ENCODE results near the gene KLK3. TPM values are rescaled to one million over a fixed set of nuclear protein-coding genes. Genes with fewer than 3 reads are reported as not detected.

The KLK3 gene
- total RNA-seq, 1 donor from 2014 or later = not detected

DNA sequence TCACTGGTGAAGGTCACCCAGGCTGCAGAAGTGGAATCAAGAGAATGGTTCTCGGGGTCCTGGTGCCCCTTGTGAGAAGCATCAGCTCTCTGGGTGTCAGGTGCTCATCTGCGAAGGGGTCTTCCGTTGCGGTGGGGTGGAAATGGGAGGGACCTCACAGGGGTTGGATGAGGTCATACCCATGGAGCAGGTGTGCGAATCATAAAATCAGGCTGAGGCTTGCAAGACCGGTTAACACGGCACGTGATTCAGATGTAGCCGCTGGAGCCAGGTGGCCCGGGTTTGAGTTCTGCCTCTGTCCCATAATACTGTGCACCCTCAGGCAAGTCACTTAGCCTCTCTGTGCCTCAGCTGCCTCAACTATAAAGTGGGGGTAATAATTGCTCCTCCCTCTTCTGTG lies 17.4 kb upstream of the KLK3 start:
- no peaks in the 10 kb centered on the region for H3K9me3 ChIP-seq
- TF ChIP-seq, protein P1, sequence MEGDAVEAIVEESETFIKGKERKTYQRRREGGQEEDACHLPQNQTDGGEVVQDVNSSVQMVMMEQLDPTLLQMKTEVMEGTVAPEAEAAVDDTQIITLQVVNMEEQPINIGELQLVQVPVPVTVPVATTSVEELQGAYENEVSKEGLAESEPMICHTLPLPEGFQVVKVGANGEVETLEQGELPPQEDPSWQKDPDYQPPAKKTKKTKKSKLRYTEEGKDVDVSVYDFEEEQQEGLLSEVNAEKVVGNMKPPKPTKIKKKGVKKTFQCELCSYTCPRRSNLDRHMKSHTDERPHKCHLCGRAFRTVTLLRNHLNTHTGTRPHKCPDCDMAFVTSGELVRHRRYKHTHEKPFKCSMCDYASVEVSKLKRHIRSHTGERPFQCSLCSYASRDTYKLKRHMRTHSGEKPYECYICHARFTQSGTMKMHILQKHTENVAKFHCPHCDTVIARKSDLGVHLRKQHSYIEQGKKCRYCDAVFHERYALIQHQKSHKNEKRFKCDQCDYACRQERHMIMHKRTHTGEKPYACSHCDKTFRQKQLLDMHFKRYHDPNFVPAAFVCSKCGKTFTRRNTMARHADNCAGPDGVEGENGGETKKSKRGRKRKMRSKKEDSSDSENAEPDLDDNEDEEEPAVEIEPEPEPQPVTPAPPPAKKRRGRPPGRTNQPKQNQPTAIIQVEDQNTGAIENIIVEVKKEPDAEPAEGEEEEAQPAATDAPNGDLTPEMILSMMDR (IDR thresholded peaks at IDR 0.05) = no peak
- no peak overlapping the region for H3K4me3 ChIP-seq
- intact Hi-C loops (cut with DNase I) = no loop called here
- H3K27ac ChIP-seq = no peak overlapping the region
- DNase-seq (no peak), ATAC-seq (no peak)
- H3K27me3 ChIP-seq (ENCODE audit: low read depth) = peaks cover 30% of the 10 kb centered on the region
- H3K36me3 ChIP-seq = no peaks in the 10 kb centered on the region
- peaks cover 11% of the 10 kb centered on the region for H3K4me1 ChIP-seq

DNA sequence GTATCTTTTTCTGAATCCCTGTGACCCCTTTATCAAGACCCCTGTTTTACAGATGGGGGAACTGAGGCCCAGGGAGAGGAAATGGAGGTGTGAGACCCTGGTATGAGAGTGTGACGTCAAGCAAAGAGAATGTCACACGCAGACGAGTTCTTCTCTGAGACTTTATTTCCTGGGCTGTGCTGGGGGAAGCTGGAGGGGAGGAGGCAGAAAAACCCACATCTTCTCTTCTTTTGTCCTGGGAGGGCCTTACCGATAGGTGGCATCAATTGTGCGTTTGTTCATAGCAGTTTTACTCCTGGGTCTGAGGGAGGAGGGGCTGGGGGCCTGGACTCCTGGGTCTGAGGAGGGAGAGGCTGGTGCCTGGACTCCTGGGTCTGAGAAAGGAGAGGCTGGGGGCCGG lies 16.5 kb upstream of the KLK3 start:
- TF ChIP-seq, protein P1 (IDR thresholded peaks at IDR 0.05) = no peak
- Histone ChIP-seq H3K27me3 (ENCODE audit: low read depth) (peaks cover 30% of the 10 kb centered on the region), H3K9me3 (peaks cover 5% of the 10 kb centered on the region), H3K27ac (no peak overlapping the region), H3K4me3 (no peak overlapping the region), H3K36me3 (no peaks in the 10 kb centered on the region), H3K4me1 (peaks cover 11% of the 10 kb centered on the region)
- intact Hi-C loops (cut with DNase I) = no loop called here
- ATAC-seq (no peak), DNase-seq (no peak)

DNA sequence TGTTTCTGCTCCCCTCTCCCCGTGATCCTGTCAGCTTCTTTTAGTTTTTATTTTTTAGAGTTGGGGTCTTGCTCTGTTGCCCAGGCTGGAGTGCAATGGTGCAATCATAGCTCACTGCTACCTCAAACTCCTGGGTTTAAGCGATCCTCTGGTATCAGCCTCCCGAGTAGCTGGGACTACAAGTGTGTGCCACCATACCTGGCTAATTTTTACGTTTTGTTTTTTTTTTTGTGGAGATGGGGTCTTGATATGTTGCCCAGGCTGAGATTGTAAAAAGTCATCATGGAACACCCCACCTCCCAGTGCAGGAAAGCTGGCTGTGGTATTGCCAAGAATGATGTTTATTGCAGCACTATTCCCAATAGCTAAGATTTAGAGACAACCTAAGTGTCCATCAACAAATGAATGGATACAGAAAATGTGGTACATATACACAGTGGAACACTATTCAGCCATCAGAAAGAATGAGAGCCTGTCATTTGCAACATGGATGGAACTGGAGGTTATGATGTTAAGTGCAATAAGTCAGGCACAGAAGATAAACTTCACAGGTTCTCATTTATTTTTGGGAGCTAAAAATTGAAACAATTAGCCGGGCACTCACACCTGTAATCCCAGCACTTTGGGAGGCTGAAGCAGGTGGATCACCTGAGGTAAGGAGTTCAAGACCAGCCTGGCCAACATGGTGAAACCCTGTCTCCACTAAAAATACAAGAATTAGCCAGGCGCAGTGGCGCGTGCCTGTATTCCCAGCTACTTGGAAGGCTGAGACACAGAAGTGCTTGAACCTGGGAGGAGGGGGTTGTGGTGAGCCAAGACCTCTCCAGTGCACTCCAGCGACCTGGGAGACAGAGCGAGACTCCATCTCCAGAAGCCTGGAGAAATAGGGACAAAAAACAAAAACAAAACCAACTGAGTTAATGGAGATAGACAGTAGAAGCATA lies 14.7 kb upstream of the KLK3 start:
- TF ChIP-seq, protein P1 (IDR thresholded peaks at IDR 0.05) = no peak
- intact Hi-C loops (cut with DNase I) = no loop called here
- no peak overlapping the region for H3K4me3 ChIP-seq
- no peak overlapping the region for H3K27ac ChIP-seq
- DNase-seq (no peak), ATAC-seq (no peak)
- no peaks in the 10 kb centered on the region for H3K36me3 ChIP-seq
- peaks cover 5% of the 10 kb centered on the region for H3K9me3 ChIP-seq
- peaks cover 11% of the 10 kb centered on the region for H3K4me1 ChIP-seq
- peaks cover 23% of the 10 kb centered on the region for H3K27me3 ChIP-seq (ENCODE audit: low read depth)

DNA sequence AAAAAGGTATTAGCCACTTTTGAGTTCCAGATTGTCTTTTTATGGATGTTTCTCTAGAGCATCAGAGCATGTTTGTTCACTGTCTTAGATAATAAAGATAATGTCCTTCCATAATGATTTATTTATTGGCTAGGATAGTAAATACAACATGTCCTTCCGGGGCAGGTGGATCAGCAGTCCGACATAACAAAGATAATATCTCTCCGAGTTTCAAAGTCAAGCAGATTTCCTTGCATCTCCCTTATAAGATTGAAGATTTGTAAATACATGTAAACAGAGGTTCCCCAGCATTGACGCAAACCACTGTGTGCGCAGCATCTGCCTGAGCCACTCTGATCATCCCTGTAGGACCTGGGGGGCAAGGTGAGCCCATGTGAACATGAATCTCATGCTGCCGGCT lies 12.6 kb upstream of the KLK3 start:
- Histone ChIP-seq H3K27me3 (ENCODE audit: low read depth) (peaks cover 4% of the 10 kb centered on the region), H3K27ac (no peak overlapping the region), H3K4me3 (no peak overlapping the region), H3K36me3 (no peaks in the 10 kb centered on the region), H3K4me1 (no peaks in the 10 kb centered on the region), H3K9me3 (peaks cover 5% of the 10 kb centered on the region)
- intact Hi-C loops (cut with DNase I) = no loop called here
- TF ChIP-seq, protein P1 (IDR thresholded peaks at IDR 0.05) = no peak
- ATAC-seq (no peak), DNase-seq (no peak)

DNA sequence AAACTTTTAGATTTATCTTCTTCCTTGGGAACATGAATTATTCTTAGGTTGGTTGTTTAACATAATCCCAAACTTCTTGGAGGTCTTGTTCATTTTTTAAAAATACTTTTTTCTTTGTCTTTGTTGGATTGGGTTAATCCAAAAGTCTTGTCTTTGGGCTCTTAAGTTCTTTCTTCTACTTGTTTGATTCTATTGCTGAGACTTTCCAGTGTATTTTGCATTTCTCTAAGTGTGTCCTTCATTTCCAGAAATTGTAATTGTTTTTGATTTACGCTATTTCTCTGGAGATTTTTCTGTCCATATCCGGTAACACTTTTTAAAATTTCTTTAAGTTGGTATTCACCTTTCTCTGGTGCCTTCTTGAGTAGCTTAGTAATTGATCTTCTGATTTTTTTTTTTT lies 11.5 kb upstream of the KLK3 start:
- Histone ChIP-seq H3K4me3 (no peak overlapping the region), H3K36me3 (no peaks in the 10 kb centered on the region), H3K27me3 (ENCODE audit: low read depth) (peaks cover under 1% of the 10 kb centered on the region), H3K9me3 (peaks cover 5% of the 10 kb centered on the region), H3K27ac (no peak overlapping the region), H3K4me1 (no peaks in the 10 kb centered on the region)
- DNase-seq = no peak
- intact Hi-C loops (cut with DNase I) = no loop called here
- TF ChIP-seq, protein P1 (IDR thresholded peaks at IDR 0.05) = no peak
- no peak for ATAC-seq
